Daoy (cell line): Measurements from ENCODE around the gene CPLX4. TPM values are rescaled to one million over a fixed set of nuclear protein-coding genes. Genes with fewer than 3 reads are reported as not detected.
A peak's percentile ranks its signal among the peaks of the same experiment; 100 is the strongest.

ENCODE experiments used
- DNase-seq: peaks from one replicate; pipeline ENCODE4 v3.0.0-alpha.2; 2015; ENCODE audit warnings: low read depth
- total RNA-seq: library from RNA; depleted of rRNA; stranded (reverse); fragments of >200 nt; shearing (Covaris generic); gene quantifications from 2 replicates; pipeline ENCODE4 v1.2.3, GENCODE V29; 2014; rRNA removed

Gene CPLX4
- total RNA-seq, result not detected in 2 replicates

GRCh38 chr18:59318460-59319050 lies at the start of gene CPLX4:
Gene CPLX4 (minus strand): TSS chr18:59318649. CDS start chr18:59318462, 187 bp downstream.
- no peak for DNase-seq

- no peak for DNase-seq
Observed at GRCh38 chr18:59360381-59360780, 41.9 kb upstream of the CPLX4 start.

GRCh38 chr18:59359576-59359952 lies 41.1 kb upstream of the CPLX4 start:
- no peak for DNase-seq

- peak; percentile 95 for DNase-seq
Observed at GRCh38 chr18:59358712-59359575, 40.5 kb upstream of the CPLX4 start, which contains the start of gene LMAN1. Gene LMAN1 (minus strand): TSS chr18:59359265. CDS start chr18:59359244, 21 bp downstream.

GRCh38 chr18:59358414-59358711 lies 39.9 kb upstream of the CPLX4 start:
- peak; percentile 65 for DNase-seq

GRCh38 chr18:59357928-59358327 lies 39.5 kb upstream of the CPLX4 start:
- DNase-seq, result peak; percentile 67

GRCh38 chr18:59354731-59355130 lies 36.3 kb upstream of the CPLX4 start:
- DNase-seq, result no peak

- DNase-seq, result no peak
Observed at GRCh38 chr18:59353079-59353680, 34.7 kb upstream of the CPLX4 start.

- DNase-seq, result no peak
Observed at GRCh38 chr18:59352250-59352855, 33.9 kb upstream of the CPLX4 start.

GRCh38 chr18:59345556-59345955 lies 27.1 kb upstream of the CPLX4 start:
- no peak for DNase-seq

GRCh38 chr18:59344996-59345395 lies 26.5 kb upstream of the CPLX4 start:
- DNase-seq, result no peak

GRCh38 chr18:59343926-59344325 lies 25.5 kb upstream of the CPLX4 start:
- DNase-seq, result no peak

- no peak for DNase-seq
Observed at GRCh38 chr18:59340817-59341216, 22.4 kb upstream of the CPLX4 start.

GRCh38 chr18:59340312-59340711 lies 21.9 kb upstream of the CPLX4 start:
- no peak for DNase-seq

GRCh38 chr18:59332986-59333385 lies 14.5 kb upstream of the CPLX4 start:
- DNase-seq, result no peak

- DNase-seq, result no peak
Observed at GRCh38 chr18:59328683-59329082, 10.2 kb upstream of the CPLX4 start.

- DNase-seq, result no peak
Observed at GRCh38 chr18:59325965-59326364, 7.5 kb upstream of the CPLX4 start.

- DNase-seq, result no peak
Observed at GRCh38 chr18:59324623-59324971, 6.1 kb upstream of the CPLX4 start.

GRCh38 chr18:59323931-59324622 lies 5.6 kb upstream of the CPLX4 start:
- peak; percentile 37 for DNase-seq

GRCh38 chr18:59311631-59312030 lies 6.8 kb downstream of the CPLX4 start:
- DNase-seq, result peak; percentile 46

GRCh38 chr18:59308938-59309260 lies 9.6 kb downstream of the CPLX4 start:
- no peak for DNase-seq
